B cell (primary cell): Measurements from ENCODE around the gene AHRR.
"Not testable (repeated sequence)": the region's sequence is repeated elsewhere in the genome, so short reads cannot be mapped to it uniquely, and the experiment has no call there.

ENCODE experiments used
- EZH2 ChIP-seq: IDR thresholded peaks from 2 replicates; pipeline ENCODE4 v1.6.1; 2012; ENCODE audit warnings: borderline replicate concordance, low read depth, mild to moderate bottlenecking, moderate library complexity, low read length; ENCODE audit not compliant: insufficient read depth, poor library complexity, severe bottlenecking
- TF ChIP-seq, protein P1 (sequence below): fragments of 200-600 bp; IDR thresholded peaks from one replicate; pipeline ENCODE4 v1.8.0; 2022; ENCODE audit warnings: antibody characterized with exemption, mild to moderate bottlenecking

DNA sequence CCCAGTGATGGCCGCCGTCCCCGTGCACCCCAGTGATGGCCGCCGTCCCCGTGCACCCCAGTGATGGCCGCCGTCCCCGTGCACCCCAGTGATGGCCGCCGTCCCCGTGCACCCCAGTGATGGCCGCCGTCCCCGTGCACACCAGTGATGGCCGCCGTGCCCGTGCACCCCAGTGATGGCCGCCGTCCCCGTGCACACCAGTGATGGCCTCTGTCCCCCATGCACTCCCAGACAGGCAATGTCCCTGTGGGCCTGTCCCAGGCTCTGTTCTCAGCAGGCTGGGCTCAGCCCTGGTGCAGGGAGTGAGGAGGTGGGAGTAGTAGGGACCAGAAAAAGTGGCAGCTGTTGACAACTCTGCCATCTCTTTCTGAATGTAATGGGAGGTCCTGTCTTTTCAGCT lies 11.7 kb upstream of the AHRR start:
- TF ChIP-seq, protein P1, sequence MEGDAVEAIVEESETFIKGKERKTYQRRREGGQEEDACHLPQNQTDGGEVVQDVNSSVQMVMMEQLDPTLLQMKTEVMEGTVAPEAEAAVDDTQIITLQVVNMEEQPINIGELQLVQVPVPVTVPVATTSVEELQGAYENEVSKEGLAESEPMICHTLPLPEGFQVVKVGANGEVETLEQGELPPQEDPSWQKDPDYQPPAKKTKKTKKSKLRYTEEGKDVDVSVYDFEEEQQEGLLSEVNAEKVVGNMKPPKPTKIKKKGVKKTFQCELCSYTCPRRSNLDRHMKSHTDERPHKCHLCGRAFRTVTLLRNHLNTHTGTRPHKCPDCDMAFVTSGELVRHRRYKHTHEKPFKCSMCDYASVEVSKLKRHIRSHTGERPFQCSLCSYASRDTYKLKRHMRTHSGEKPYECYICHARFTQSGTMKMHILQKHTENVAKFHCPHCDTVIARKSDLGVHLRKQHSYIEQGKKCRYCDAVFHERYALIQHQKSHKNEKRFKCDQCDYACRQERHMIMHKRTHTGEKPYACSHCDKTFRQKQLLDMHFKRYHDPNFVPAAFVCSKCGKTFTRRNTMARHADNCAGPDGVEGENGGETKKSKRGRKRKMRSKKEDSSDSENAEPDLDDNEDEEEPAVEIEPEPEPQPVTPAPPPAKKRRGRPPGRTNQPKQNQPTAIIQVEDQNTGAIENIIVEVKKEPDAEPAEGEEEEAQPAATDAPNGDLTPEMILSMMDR = not testable (repeated sequence)
- not testable (repeated sequence) for TF ChIP-seq EZH2
